ENCODE measurements around the gene SRRT. TPM values are rescaled to one million over a fixed set of nuclear protein-coding genes. Genes with fewer than 3 reads are reported as not detected.

SRRT gene
- total RNA-seq, result 61.1 TPM
- long read RNA-seq, transcript SRRT-217 (20 exons, 2,893 nt), result minor isoform, 11 of 195 reads
- long read RNA-seq, transcript SRRT-216 (20 exons, 2,955 nt), result minor isoform, 24 of 195 reads
- long read RNA-seq, transcript SRRT-215 (20 exons, 2,964 nt), result minor isoform, 34 of 195 reads
- long read RNA-seq, transcript SRRT-213 (20 exons, 2,905 nt), result major isoform, 58 of 195 reads
- long read RNA-seq, partial matches to known transcripts, result 61 of 195 reads
- long read RNA-seq, other reads (novel, unspliced or antisense), result 7 of 195 reads

GRCh38 chr7:100874577-100875355 lies at the start of gene SRRT:
Gene SRRT, plus strand, starts transcription at chr7:100875103. Its CDS starts 488 bp downstream, at chr7:100875591.
- intact Hi-C loops (cut with DNase I), result no loop called here
- ATAC-seq (ENCODE audit: poor library complexity) (peak; percentile 98), DNase-seq (peak; percentile 99)

GRCh38 chr7:100825215-100825671 lies 49.7 kb upstream of the SRRT start:
- ATAC-seq (ENCODE audit: poor library complexity), result no peak
- intact Hi-C loops (cut with DNase I), result no loop called here
- peak; percentile 60 for DNase-seq

GRCh38 chr7:100825751-100826513 lies 49.0 kb upstream of the SRRT start:
- ATAC-seq (ENCODE audit: poor library complexity) (no peak), DNase-seq (no peak)
- intact Hi-C loops (cut with DNase I), result no loop called here

- intact Hi-C loops (cut with DNase I), result no loop called here
- ATAC-seq (ENCODE audit: poor library complexity), result peak; percentile 35
- peak; percentile 47 for DNase-seq
Observed at GRCh38 chr7:100826514-100827329, 48.2 kb upstream of the SRRT start.

GRCh38 chr7:100827330-100828226 lies 47.3 kb upstream of the SRRT start, which contains the start of gene EPHB4:
Gene EPHB4, minus strand, starts transcription at chr7:100827523. Its CDS starts 493 bp downstream, at chr7:100827030.
- peak; percentile 88 for DNase-seq
- intact Hi-C loops (cut with DNase I), result no loop called here
- peak; percentile 90 for ATAC-seq (ENCODE audit: poor library complexity)

- intact Hi-C loops (cut with DNase I), result no loop called here
- DNase-seq (peak; percentile 78), ATAC-seq (ENCODE audit: poor library complexity) (no peak)
Observed at GRCh38 chr7:100829150-100829716, 45.7 kb upstream of the SRRT start.

- intact Hi-C loops (cut with DNase I), result no loop called here
- DNase-seq, result no peak
- no peak for ATAC-seq (ENCODE audit: poor library complexity)
Observed at GRCh38 chr7:100830396-100830795, 44.5 kb upstream of the SRRT start.

- ATAC-seq (ENCODE audit: poor library complexity), result no peak
- intact Hi-C loops (cut with DNase I), result no loop called here
- no peak for DNase-seq
Observed at GRCh38 chr7:100832281-100832633, 42.6 kb upstream of the SRRT start.

- ATAC-seq (ENCODE audit: poor library complexity) (peak; percentile 54), DNase-seq (peak; percentile 73)
- intact Hi-C loops (cut with DNase I), result no loop called here
Observed at GRCh38 chr7:100835903-100836811, 38.7 kb upstream of the SRRT start.

- ATAC-seq (ENCODE audit: poor library complexity), result no peak
- intact Hi-C loops (cut with DNase I), result no loop called here
- no peak for DNase-seq
Observed at GRCh38 chr7:100836812-100837098, 38.1 kb upstream of the SRRT start.

GRCh38 chr7:100837099-100837836 lies 37.6 kb upstream of the SRRT start:
- intact Hi-C loops (cut with DNase I), result no loop called here
- peak; percentile 94 for DNase-seq
- ATAC-seq (ENCODE audit: poor library complexity), result peak; percentile 99

- intact Hi-C loops (cut with DNase I), result no loop called here
- DNase-seq, result no peak
- ATAC-seq (ENCODE audit: poor library complexity), result no peak
Observed at GRCh38 chr7:100839361-100839760, 35.5 kb upstream of the SRRT start.

- ATAC-seq (ENCODE audit: poor library complexity) (no peak), DNase-seq (no peak)
- intact Hi-C loops (cut with DNase I), result no loop called here
Observed at GRCh38 chr7:100840470-100841100, 34.3 kb upstream of the SRRT start.

GRCh38 chr7:100847360-100847759 lies 27.5 kb upstream of the SRRT start:
- ATAC-seq (ENCODE audit: poor library complexity) (no peak), DNase-seq (no peak)
- intact Hi-C loops (cut with DNase I), result no loop called here

All from Right ventricle myocardium superior (tissue), 1 donor.